ENCODE results near the gene ARHGEF10L.
"Not testable (repeated sequence)": the region's sequence is repeated elsewhere in the genome, so short reads cannot be mapped to it uniquely, and the experiment has no call there.

The ARHGEF10L gene

DNA sequence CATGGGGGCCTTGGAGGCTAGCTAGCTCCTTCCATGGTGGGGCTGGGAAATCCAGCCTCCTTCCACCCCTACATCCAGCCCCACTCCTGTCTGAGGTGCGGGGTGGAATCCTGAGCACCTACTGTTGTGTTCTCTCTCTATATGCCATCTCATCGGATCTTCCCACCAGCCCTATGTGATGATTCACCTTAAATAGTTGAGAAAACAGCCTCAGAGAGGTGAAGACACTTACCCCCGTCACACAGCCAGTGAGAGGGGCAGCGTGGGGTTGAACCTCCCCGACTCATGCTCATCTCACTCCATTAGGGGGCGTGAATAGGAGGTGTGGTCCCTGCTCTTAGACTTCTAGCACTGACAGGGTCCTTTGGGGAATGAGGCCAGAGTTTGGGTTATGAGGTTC is 184.7 kb downstream of the ARHGEF10L start:
- no peak for FAIRE-seq

DNA sequence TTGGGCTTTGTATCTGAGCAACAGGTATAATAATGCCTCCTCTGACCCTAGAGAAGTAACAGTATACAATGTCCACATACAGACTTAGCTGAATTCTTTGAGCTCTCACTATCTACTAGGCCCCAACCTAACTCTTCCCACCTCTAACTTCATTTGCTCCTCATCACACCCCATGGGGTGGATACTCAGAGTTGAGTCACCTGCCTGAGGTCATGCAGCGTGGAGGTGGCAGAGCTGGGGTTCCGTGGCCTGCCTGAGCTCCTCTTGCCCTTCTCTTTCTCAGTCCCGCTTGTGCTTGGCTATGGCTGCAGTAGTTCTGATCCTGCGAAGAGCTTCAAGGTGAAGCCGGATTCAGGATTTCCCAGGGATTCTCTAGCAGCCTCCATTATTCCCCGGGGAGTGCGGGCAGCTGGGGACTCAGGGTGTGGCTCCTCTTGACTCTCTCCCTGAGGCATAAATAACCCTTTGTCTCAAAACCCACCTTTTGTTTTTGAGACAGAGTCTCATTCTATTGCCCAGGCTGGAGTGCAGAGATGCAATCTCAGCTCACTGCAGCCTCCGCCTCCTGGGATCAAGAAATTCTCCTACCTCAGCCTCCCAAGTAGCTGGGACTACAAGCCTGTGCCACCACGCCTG is 185.7 kb downstream of the ARHGEF10L start:
- no peak for FAIRE-seq

DNA sequence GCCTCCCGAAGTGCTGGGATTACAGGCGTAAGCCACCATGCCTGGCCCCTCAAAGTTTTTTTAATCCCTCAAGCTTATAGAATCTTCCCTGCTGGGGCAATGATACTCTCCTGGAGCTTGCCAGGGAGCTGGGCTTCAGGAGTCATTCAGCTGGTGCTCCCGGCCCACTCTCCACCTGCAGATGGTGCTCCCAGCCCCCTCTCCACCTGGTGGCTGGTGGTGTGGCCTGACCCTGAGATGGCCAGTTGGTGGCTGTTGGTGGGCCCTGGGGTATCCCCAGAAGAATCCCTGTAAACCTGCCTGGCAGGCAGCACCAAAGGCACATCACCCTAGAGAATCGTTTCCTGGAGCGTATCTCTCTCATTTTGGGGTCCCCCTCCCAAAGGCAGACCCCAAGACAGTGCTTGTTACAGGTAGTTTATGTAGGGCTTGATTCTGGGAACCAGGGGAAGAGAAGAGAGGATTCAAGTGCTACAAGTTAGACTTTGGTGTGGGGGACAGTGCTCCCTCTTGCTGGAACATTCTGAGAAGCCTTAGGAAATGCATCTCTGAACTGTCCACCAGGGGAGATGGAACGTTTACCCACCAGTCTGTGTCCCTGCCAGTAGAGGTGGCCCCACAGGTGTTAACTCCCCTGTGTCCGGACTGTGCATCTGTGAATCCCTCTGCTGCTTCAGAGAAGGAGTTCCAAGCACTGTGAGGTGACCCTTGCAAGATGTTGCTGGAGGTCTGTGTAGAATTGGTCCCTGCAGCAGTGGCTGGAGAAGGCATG is 186.5 kb downstream of the ARHGEF10L start:
- no peak for FAIRE-seq

DNA sequence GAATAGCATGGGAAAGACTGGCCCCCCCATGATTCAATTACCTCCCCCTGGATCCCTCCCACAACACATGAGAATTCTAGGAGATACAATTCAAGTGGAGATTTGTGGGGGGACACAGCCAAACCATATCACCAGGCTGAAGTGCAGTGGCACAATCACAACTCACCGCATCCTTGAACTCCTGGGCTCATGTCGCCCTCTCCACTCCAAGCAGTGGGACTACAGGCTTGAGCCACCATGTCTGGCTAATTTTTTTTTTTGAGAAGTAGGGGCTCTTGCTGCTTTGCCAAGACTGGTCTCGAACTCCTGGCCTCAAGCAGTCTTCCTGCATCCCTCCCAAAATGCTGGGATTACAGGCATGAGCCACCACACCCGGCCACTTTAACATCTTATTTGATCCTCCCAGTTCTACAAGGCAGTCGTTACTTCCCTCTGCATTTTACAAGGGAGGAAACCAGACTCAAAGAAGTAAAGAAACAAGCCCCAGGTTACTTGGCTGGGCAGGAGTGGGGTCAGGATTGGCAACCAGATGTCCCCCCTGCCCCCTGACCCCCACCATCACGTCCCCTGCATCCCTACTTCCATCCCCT is 188.7 kb downstream of the ARHGEF10L start:
- no peak for FAIRE-seq

DNA sequence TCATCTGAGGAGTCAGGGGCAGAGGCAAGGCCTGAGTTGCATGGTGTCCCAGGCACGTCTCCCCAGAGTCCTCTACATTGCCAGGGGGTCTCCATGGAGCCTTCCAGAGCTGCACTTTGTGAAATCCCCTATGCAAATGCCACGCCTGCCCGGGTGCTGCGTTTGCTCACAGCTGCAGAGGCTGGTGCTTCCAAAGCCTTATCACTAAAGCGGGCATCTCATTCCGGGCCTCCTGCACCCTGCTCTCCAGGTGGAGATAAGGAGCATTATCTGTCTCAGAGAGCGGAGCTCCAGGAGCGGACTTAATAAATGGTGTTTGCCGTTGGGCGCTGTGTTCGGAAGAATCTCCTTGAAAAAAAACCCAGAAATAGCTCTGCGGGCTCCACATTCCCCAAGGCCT is 189.8 kb downstream of the ARHGEF10L start:
- FAIRE-seq: no peak

GRCh38 chr1:17729909-17730308 is 190.4 kb downstream of the ARHGEF10L start:
- FAIRE-seq: no peak

DNA sequence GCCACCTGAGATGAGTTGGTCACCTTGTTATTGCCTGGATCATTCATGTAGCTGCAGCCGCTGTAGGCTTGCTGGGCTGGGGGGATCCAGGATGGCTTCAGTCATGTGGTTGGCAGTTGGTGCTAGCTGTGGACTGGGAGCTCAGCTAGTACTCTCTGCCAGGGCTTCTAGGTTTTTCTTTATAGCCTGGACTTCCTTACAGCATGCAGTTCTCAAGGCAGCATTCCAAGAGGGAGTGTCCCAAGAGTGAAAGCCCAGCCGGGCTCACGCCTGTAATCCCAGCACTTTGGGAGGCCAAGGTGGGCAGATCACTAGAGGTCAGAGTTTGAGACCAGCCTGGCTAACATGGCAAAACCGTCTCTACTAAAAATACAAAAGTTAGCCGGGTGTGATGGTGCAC is 192.0 kb downstream of the ARHGEF10L start:
- no peak for FAIRE-seq

GRCh38 chr1:17732475-17732874 is 193.0 kb downstream of the ARHGEF10L start:
- FAIRE-seq: no peak

- no peak for FAIRE-seq
Observed at GRCh38 chr1:17733661-17734060, 194.2 kb downstream of the ARHGEF10L start.

GRCh38 chr1:17734609-17735008 is 195.1 kb downstream of the ARHGEF10L start:
- FAIRE-seq: no peak

GRCh38 chr1:17735348-17735747 is 195.8 kb downstream of the ARHGEF10L start:
- FAIRE-seq: no peak

GRCh38 chr1:17735793-17736192 is 196.3 kb downstream of the ARHGEF10L start:
- no peak for FAIRE-seq

- no peak for FAIRE-seq
Observed at GRCh38 chr1:17736625-17737024, 197.1 kb downstream of the ARHGEF10L start.

DNA sequence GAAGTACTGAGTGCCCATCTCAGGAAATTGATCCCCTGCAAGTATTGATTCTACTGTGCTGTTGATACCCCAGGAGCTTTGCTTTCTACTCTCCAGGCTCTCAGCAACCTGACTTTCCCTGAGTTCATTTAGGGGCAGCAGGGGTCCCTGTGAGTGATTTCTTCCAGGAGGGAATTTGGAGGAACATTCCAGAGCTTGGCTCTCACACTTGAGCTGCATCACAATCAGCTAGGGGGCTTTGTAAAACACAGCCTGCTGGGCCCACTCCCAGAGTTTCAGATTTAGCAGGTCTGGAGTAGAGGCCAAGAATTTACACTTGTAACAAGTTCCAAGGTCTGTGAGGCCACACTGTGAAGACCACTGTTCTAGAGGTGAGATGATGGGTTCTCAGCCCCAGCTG is 199.6 kb downstream of the ARHGEF10L start:
- FAIRE-seq: no peak

DNA sequence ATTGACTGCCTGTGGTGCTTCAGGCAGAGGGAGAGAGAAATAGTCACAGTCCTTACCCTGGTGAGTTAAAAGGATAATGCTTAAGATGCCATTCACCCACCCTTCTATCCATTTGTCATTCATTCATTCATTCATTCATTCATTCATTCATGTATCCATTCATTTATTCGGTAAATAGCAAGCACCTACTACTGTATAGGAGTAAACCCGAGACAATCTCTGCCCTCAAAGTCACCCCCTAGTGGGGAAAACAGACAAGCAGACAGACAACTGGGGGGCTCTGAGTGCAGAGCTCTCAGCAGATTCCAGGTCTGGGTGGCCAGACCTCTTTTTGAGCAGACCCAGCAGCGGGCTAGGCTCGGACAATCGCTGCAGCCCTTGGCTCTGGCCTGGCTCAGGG is 201.6 kb downstream of the ARHGEF10L start:
- no peak for FAIRE-seq

- no peak for FAIRE-seq
Observed at GRCh38 chr1:17742583-17742982, 203.1 kb downstream of the ARHGEF10L start.

DNA sequence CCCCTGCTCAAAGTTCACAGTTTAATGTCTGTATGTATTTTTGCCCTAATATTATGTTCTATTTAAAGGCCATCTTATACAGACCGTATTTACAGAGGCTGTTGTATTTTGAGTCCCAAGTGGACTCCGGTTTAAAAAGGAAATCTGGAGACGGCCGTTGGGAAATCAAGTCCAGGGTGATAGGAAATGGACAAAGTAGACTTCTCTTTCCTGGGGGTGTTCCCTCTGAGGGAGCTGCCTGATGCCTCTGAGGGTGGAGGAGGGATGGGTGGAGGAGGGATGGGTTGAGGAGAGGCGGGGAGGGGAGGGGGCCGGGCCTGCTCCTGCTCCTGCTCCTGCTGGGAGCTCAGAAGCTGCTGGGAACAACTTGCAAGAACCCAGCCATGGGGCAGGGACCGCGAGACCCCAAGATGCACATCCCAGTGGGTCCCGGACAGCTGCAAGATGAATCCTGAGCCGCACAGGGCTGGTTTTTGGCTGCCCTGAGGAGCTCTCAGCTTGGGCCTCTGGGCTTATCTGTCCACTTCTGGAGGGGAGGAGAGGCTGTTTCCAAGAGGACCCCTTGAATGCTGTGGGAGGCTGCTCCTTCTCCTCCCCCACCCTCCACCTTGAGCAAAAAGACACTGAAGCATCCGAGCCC is 203.6 kb downstream of the ARHGEF10L start:
- FAIRE-seq: no peak

DNA sequence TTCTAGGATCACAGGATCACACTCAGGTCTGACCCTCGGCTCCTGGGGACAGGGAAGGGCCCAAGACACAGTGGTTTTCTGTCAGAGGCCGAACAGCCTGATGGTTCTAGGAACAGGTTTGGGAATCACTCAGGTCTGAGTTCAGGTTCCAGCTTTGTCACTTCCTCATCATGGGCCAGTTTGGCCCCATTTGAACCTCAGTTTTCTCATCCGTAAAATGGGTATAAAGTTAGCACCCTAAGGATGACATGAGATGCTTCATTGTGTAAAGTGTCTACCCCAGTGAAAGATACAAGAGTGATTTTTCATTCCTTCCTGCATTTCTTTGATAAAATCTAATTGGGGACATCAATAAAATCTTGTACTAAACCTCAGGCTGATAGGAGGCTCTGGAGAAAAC is 204.4 kb downstream of the ARHGEF10L start:
- FAIRE-seq: no peak

GRCh38 chr1:17744666-17745478 is 205.4 kb downstream of the ARHGEF10L start:
- no peak for FAIRE-seq

GRCh38 chr1:17745479-17745955 is 206.0 kb downstream of the ARHGEF10L start:
- FAIRE-seq: no peak

DNA sequence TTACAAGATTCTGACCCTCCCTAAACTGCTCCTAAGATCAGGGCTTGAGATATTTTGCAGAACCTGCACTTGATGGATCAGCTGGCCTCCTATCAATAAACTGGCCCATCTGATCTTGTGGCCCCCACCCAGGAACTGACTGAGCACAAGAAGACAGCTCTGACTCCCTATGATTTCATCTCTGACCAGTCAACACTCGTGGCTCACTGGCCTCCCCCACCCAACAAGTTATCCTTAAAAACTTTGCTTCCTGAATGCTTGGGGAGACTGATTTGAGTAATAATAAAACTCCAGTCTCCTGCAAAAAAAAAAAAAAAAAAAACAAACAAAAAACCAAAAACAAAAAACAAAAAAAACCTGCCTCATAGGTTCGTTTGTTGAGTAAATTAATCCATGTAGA is 206.8 kb downstream of the ARHGEF10L start:
- FAIRE-seq: not testable (repeated sequence)

- FAIRE-seq: no peak
Observed at GRCh38 chr1:17746920-17747319, 207.4 kb downstream of the ARHGEF10L start.
